HFFc6 (cell line): ENCODE results near the gene MOB2. TPM values are rescaled to one million over a fixed set of nuclear protein-coding genes. Genes with fewer than 3 reads are reported as not detected.
"Not testable (repeated sequence)": the region's sequence is repeated elsewhere in the genome, so short reads cannot be mapped to it uniquely, and the experiment has no call there.

ENCODE experiments used
- DNase-seq: peaks from one replicate; pipeline ENCODE4 v3.0.0-alpha.2; 2018
- H3K27ac Mint-ChIP-seq: 2 replicates; pipeline ENCODE4 v1.8.0; 2020; ENCODE audit warnings: mild to moderate bottlenecking, mixed read lengths
- H3K27me3 Mint-ChIP-seq: 2 replicates; pipeline ENCODE4 v1.8.0; 2021; ENCODE audit warnings: mild to moderate bottlenecking, moderate library complexity, mixed read lengths; ENCODE audit not compliant: insufficient read depth
- H3K36me3 Mint-ChIP-seq: 2 replicates; pipeline ENCODE4 v1.8.0; 2021; ENCODE audit warnings: low read depth, mixed read lengths
- H3K4me1 Mint-ChIP-seq: 2 replicates; pipeline ENCODE4 v1.8.0; 2020; ENCODE audit warnings: low read depth, mixed read lengths
- H3K4me3 Mint-ChIP-seq: 2 replicates; pipeline ENCODE4 v1.8.0; 2020; ENCODE audit warnings: mild to moderate bottlenecking, moderate library complexity, mixed read lengths
- H3K9me3 Mint-ChIP-seq: 2 replicates; pipeline ENCODE4 v1.8.0; 2020; ENCODE audit warnings: mild to moderate bottlenecking, mixed read lengths
- CTCF ChIP-seq: fragments of 200-600 bp; sonication (generic); IDR thresholded peaks from 2 replicates; pipeline ENCODE4 v1.5.0; 2021; ENCODE audit warnings: antibody characterized with exemption, mild to moderate bottlenecking
- total RNA-seq, 6 experiments: library from RNA; stranded (reverse); fragmentation: NEBNext Ultra II Directional; extraction: Animal tissue kit (Norgen Biotek cat#: 25700); gene quantifications; 2 replicates in 1 of 6; 3 replicates in 5 of 6; pipeline ENCODE4 v1.2.3, GENCODE V29; 2021

MOB2 gene
- total RNA-seq, 6 experiments from 2014 or later, result 19.6 to 27.4 (median 21.4) TPM

- no peaks in the 10 kb centered on the region for H3K4me1 Mint-ChIP-seq
- no peaks in the 10 kb centered on the region for H3K9me3 Mint-ChIP-seq
- no peak for TF ChIP-seq CTCF
- no peak for DNase-seq
- no peak overlapping the region for H3K27ac Mint-ChIP-seq
- H3K36me3 Mint-ChIP-seq, result no peaks in the 10 kb centered on the region
- no peaks in the 10 kb centered on the region; the same call in 1 of the 2 replicates for H3K27me3 Mint-ChIP-seq
- no peak overlapping the region for H3K4me3 Mint-ChIP-seq
These were observed 48.2 kb downstream of the MOB2 start for GRCh38 chr11:1438261-1438966.

DNA sequence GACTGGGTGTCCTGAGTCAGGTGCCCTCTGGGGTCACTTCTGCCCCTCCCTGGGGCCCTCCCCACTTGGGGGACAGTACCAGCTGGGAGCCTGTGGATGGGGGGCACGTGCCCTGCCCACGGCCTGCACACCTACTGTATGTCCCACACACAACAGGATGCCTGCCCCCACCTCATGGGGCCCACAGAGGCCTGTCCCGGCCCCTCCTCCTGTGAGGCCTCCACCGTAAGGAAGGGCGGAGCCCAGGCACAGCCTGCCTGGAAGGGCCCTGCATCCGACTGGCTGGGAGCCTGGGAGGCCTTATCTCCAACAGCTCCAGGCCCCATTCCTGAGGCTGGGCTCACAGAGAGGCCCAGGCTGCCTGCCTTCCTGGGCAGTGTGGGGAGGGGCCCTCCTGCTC, 49.1 kb downstream of the MOB2 start:
- peak; percentile 34 for DNase-seq
- H3K36me3 Mint-ChIP-seq, result no peaks in the 10 kb centered on the region

DNA sequence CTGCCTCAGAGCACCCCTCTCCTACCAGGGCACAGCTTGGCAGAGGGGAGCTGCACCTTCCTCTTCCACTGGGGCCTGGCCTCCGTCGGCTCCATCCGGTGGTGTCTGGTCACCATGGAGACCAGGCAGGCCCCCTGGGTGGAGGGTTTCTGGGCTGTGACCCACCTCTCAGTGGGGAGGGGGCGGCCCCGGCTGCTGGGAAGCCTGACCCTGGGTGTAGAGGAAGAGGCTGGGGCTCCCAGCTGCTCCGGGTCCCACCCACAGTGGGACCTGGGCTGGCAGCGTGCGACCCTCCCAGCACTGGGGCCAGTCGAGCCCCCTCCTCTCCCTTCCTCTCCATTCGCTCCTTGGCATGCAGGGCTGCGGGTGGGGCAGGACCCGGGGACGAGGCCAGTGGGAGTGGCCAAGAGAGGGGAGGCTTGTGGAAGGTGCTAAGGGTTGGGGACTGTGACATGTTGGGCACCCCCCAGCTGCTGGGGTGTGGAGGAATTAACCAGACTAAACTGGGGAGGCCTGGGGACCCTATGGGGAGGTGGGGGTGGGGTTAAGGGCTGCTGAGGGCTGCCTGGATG, 50.0 kb downstream of the MOB2 start:
- H3K36me3 Mint-ChIP-seq, result no peaks in the 10 kb centered on the region
- no peak overlapping the region for H3K27ac Mint-ChIP-seq
- DNase-seq, result no peak
- H3K9me3 Mint-ChIP-seq, result no peaks in the 10 kb centered on the region
- H3K27me3 Mint-ChIP-seq, result no peaks in the 10 kb centered on the region; the same call in 1 of the 2 replicates
- no peak for TF ChIP-seq CTCF
- H3K4me1 Mint-ChIP-seq, result no peaks in the 10 kb centered on the region
- no peak overlapping the region for H3K4me3 Mint-ChIP-seq

More for the DNA sequence above, 49.1 kb downstream of the MOB2 start:
- H3K27ac Mint-ChIP-seq, result no peak overlapping the region
- TF ChIP-seq CTCF, result no peak
- H3K4me1 Mint-ChIP-seq, result no peaks in the 10 kb centered on the region
- no peak overlapping the region for H3K4me3 Mint-ChIP-seq
- H3K9me3 Mint-ChIP-seq, result no peaks in the 10 kb centered on the region
- no peaks in the 10 kb centered on the region; the same call in 1 of the 2 replicates for H3K27me3 Mint-ChIP-seq

DNA sequence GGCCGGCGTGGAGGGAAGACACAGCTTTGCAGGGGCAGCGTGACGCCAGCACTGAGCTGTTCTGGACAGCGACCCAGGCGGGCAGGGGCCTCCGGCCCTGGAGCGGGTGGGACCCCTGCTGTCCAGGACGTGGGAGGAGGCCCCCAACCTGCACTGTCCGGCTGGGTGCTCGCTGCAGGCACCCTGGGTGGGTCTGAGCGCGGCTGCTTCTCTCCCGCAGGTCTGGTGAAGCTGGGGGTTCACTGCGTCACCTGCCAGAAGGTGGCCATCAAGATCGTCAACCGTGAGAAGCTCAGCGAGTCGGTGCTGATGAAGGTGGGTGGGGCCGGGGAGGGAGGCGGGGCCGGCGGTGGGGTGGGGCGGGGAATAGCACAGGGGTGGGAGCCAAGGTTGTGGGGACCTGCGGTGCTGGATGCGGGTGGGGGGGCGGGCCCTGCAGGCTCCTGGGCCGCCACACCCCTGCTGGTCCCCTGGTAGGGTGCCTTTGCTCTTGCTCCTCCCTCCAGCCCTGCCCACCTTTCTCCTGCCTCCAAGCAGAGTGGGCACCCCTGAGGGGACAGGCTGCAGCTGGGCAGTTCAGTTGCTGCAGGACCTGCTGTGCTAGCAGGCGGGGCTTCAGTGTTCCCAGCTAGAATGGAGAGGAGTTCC, 50.6 kb downstream of the MOB2 start:
- H3K27ac Mint-ChIP-seq, result no peak overlapping the region
- DNase-seq, result no peak
- no peak for TF ChIP-seq CTCF
- H3K36me3 Mint-ChIP-seq, result no peaks in the 10 kb centered on the region
- H3K4me3 Mint-ChIP-seq, result no peak overlapping the region
- no peaks in the 10 kb centered on the region for H3K4me1 Mint-ChIP-seq
- H3K9me3 Mint-ChIP-seq, result no peaks in the 10 kb centered on the region
- no peaks in the 10 kb centered on the region; the same call in 1 of the 2 replicates for H3K27me3 Mint-ChIP-seq

GRCh38 chr11:1435479-1435819, 51.1 kb downstream of the MOB2 start:
- H3K9me3 Mint-ChIP-seq, H3K4me3 Mint-ChIP-seq, H3K27ac Mint-ChIP-seq, DNase-seq, H3K4me1 Mint-ChIP-seq, H3K27me3 Mint-ChIP-seq, H3K36me3 Mint-ChIP-seq: not testable (repeated sequence)

GRCh38 chr11:1433977-1434640, 52.5 kb downstream of the MOB2 start:
- H3K4me1 Mint-ChIP-seq, result no peaks in the 10 kb centered on the region
- TF ChIP-seq CTCF, result no peak
- DNase-seq, result no peak
- peaks cover 1% of the 10 kb centered on the region for H3K9me3 Mint-ChIP-seq
- no peak overlapping the region for H3K4me3 Mint-ChIP-seq
- no peaks in the 10 kb centered on the region; the same call in 1 of the 2 replicates for H3K27me3 Mint-ChIP-seq
- no peak overlapping the region for H3K27ac Mint-ChIP-seq
- peaks cover under 1% of the 10 kb centered on the region; the same call in 1 of the 2 replicates for H3K36me3 Mint-ChIP-seq
